ENCODE results near the gene LPIN1. TPM values are rescaled to one million over a fixed set of nuclear protein-coding genes. Genes with fewer than 3 reads are reported as not detected.
"Not testable (repeated sequence)": the region's sequence is repeated elsewhere in the genome, so short reads cannot be mapped to it uniquely, and the experiment has no call there.

Gene LPIN1
- total and polyA plus RNA-seq, 5 donors: 15.3 to 42.9 (median 36.1) TPM

- H3K4me3 ChIP-seq (ENCODE audit: low read length): no peak overlapping the region
- 82% methylated on average over 10 of the region's 10 CpGs for WGBS
- no peaks in the 10 kb centered on the region for H3K27me3 ChIP-seq (ENCODE audit: control insufficient read depth, insufficient read depth)
- intact Hi-C loops (cut with DNase I): loop anchor here in 2 of 4 donors (10.0 kb wide), 2 partner anchors 327 to 877 kb away; partner anchors contain the start of gene TRIB2 (in 1 of the 2)
- ATAC-seq: no peak
- no peaks in the 10 kb centered on the region for H3K4me1 ChIP-seq (ENCODE audit: control insufficient read depth, insufficient read depth, low read length)
- no peaks in the 10 kb centered on the region for H3K9me3 ChIP-seq (ENCODE audit: control insufficient read depth, low read length)
- no peak overlapping the region for H3K27ac ChIP-seq (ENCODE audit: low read length)
- DNase-seq: no peak
These were observed 91.7 kb downstream of the LPIN1 start for GRCh38 chr2:11837875-11838734.

DNA sequence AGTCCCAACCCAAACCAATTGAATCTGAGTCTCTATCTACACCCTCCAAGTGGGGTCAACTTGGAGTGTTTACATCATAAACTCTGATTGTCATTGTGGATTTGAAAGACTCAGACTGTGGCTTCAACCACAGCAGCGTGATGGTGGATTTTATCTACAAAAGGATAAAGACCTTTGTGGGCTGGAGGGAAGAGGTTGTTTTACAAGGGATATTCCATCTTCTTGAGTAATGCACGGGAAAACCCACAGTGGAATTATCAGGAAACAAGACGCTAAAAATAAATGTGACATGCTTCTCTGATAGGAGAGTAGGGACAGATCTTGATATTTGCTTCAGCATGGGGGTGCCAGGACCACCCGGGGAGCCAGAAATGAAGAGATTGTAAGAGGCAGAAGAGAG lies 93.5 kb downstream of the LPIN1 start:
- no peak for ATAC-seq
- H3K4me1 ChIP-seq (ENCODE audit: control insufficient read depth, insufficient read depth, low read length): no peaks in the 10 kb centered on the region
- no peak for DNase-seq
- intact Hi-C loops (cut with DNase I): loop anchor here in 2 of 4 donors (10.0 kb wide), 2 partner anchors 325 to 875 kb away; partner anchors contain the start of gene TRIB2 (in 1 of the 2)
- H3K9me3 ChIP-seq (ENCODE audit: control insufficient read depth, low read length): no peaks in the 10 kb centered on the region
- H3K27me3 ChIP-seq (ENCODE audit: control insufficient read depth, insufficient read depth): no peaks in the 10 kb centered on the region
- no peak overlapping the region for H3K4me3 ChIP-seq (ENCODE audit: low read length)
- no peak overlapping the region for H3K27ac ChIP-seq (ENCODE audit: low read length)
- WGBS: 23% methylated on average over 4 of the region's 4 CpGs

GRCh38 chr2:11842336-11842735 lies 95.9 kb downstream of the LPIN1 start:
- no peak for ATAC-seq
- intact Hi-C loops (cut with DNase I): no loop called here
- no peak for DNase-seq
- H3K4me3 ChIP-seq (ENCODE audit: low read length): no peak overlapping the region
- H3K9me3 ChIP-seq (ENCODE audit: control insufficient read depth, low read length): no peaks in the 10 kb centered on the region
- H3K27ac ChIP-seq (ENCODE audit: low read length): no peak overlapping the region
- 33% methylated on average over 2 of the region's 2 CpGs for WGBS
- H3K4me1 ChIP-seq (ENCODE audit: control insufficient read depth, insufficient read depth, low read length): no peaks in the 10 kb centered on the region
- H3K27me3 ChIP-seq (ENCODE audit: control insufficient read depth, insufficient read depth): no peaks in the 10 kb centered on the region

DNA sequence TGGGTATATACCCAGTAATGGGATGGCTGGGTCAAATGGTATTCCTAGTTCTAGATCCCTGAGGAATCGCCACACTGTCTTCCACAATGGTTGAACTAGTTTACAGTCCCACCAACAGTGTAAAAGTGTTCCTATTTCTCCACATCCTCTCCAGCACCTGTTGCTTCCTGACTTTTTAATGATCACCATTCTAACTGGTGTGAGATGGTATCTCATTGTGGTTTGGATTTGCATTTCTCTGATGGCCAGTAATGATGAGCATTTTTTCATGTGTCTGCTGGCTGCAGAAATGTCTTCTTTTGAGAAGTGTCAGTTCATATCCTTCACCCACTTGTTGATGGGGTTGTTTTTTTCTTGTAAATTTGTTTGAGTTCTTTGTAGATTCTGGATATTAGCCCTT lies 98.4 kb downstream of the LPIN1 start:
- H3K4me3 ChIP-seq (ENCODE audit: low read length); H3K9me3 ChIP-seq (ENCODE audit: control insufficient read depth, low read length); H3K27ac ChIP-seq (ENCODE audit: low read length); H3K4me1 ChIP-seq (ENCODE audit: control insufficient read depth, insufficient read depth, low read length); H3K27me3 ChIP-seq (ENCODE audit: control insufficient read depth, insufficient read depth); intact Hi-C loops (cut with DNase I); DNase-seq; ATAC-seq: not testable (repeated sequence)
- 89% methylated on average over 1 of the region's 1 CpG for WGBS

DNA sequence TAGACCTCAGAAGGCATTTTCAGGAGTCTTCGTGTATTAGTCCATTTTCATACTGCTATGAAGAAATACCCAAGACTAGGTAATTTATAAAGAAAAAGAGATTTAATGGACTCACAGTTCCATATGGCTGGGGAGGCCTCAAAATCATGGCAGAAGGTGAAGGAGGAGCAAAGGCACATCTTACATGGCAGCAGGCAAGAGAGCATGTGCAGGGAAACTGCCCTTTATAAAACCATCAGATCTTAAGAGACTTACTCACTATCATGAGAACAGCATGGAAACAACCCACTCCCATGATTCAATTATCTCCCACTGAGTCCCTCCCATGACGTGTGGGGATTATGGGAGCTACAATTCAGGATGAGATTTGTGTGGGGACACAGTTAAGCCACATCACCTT lies 101.5 kb downstream of the LPIN1 start:
- H3K27me3 ChIP-seq (ENCODE audit: control insufficient read depth, insufficient read depth); DNase-seq; H3K9me3 ChIP-seq (ENCODE audit: control insufficient read depth, low read length); H3K27ac ChIP-seq (ENCODE audit: low read length); H3K4me3 ChIP-seq (ENCODE audit: low read length); H3K4me1 ChIP-seq (ENCODE audit: control insufficient read depth, insufficient read depth, low read length); intact Hi-C loops (cut with DNase I); ATAC-seq: not testable (repeated sequence)
- WGBS: 89% methylated on average over 2 of the region's 2 CpGs

- ATAC-seq: no peak
- intact Hi-C loops (cut with DNase I): no loop called here
- no peak for DNase-seq
- H3K4me3 ChIP-seq (ENCODE audit: low read length): no peak overlapping the region
- WGBS: 78% methylated on average over 17 of the region's 17 CpGs
- H3K9me3 ChIP-seq (ENCODE audit: control insufficient read depth, low read length): no peaks in the 10 kb centered on the region
- no peak overlapping the region for H3K27ac ChIP-seq (ENCODE audit: low read length)
- H3K4me1 ChIP-seq (ENCODE audit: control insufficient read depth, insufficient read depth, low read length): no peaks in the 10 kb centered on the region
- no peaks in the 10 kb centered on the region for H3K27me3 ChIP-seq (ENCODE audit: control insufficient read depth, insufficient read depth)
These were observed 103.7 kb downstream of the LPIN1 start for GRCh38 chr2:11850082-11850481.

- Histone ChIP-seq H3K4me3 (ENCODE audit: low read length) (no peak overlapping the region), H3K9me3 (ENCODE audit: control insufficient read depth, low read length) (no peaks in the 10 kb centered on the region), H3K27ac (ENCODE audit: low read length) (no peak overlapping the region), H3K4me1 (ENCODE audit: control insufficient read depth, insufficient read depth, low read length) (no peaks in the 10 kb centered on the region), H3K27me3 (ENCODE audit: control insufficient read depth, insufficient read depth) (no peaks in the 10 kb centered on the region)
- ATAC-seq (peak; percentile 39 to 41), DNase-seq (no peak)
- intact Hi-C loops (cut with DNase I): no loop called here
- 76% methylated on average over 8 of the region's 8 CpGs for WGBS
These were observed 106.2 kb downstream of the LPIN1 start for GRCh38 chr2:11852526-11853196.

GRCh38 chr2:11853197-11853588 lies 106.8 kb downstream of the LPIN1 start:
- Histone ChIP-seq H3K27ac (ENCODE audit: low read length) (no peak overlapping the region), H3K4me3 (ENCODE audit: low read length) (no peak overlapping the region), H3K27me3 (ENCODE audit: control insufficient read depth, insufficient read depth) (no peaks in the 10 kb centered on the region), H3K9me3 (ENCODE audit: control insufficient read depth, low read length) (no peaks in the 10 kb centered on the region), H3K4me1 (ENCODE audit: control insufficient read depth, insufficient read depth, low read length) (no peaks in the 10 kb centered on the region)
- WGBS: 89% methylated on average over 5 of the region's 5 CpGs
- ATAC-seq (no peak), DNase-seq (no peak)
- intact Hi-C loops (cut with DNase I): no loop called here

- 65% methylated on average over 10 of the region's 10 CpGs for WGBS
- H3K27ac ChIP-seq (ENCODE audit: low read length): no peak overlapping the region
- DNase-seq: no peak
These were observed 108.8 kb downstream of the LPIN1 start for GRCh38 chr2:11855064-11855760.

DNA sequence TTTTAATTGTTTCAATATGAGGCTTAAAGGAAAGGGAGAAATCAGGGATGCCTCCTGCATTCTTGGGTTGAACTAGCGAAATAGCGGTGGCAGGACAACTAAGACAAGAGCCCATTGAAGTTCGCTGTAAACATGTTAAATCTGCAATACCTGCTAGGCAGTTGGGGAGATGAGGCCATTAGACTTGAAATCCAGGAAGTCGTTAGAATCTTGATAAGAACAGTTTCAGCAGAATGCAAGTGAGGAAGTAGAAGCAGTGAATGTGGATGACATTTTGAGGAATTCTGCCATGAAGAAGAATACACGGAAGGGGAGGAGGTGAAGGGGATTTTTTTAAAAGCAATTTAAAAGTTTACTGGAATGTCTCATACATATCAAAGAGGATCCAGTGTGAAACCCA lies 109.7 kb downstream of the LPIN1 start:
- intact Hi-C loops (cut with DNase I): no loop called here
- WGBS: 59% methylated on average over 5 of the region's 5 CpGs
- no peak for DNase-seq
- no peaks in the 10 kb centered on the region for H3K4me1 ChIP-seq (ENCODE audit: control insufficient read depth, insufficient read depth, low read length)
- H3K4me3 ChIP-seq (ENCODE audit: low read length): no peak overlapping the region
- no peaks in the 10 kb centered on the region for H3K9me3 ChIP-seq (ENCODE audit: control insufficient read depth, low read length)
- no peak for ATAC-seq
- H3K27me3 ChIP-seq (ENCODE audit: control insufficient read depth, insufficient read depth): no peaks in the 10 kb centered on the region
- H3K27ac ChIP-seq (ENCODE audit: low read length): no peak overlapping the region

More at GRCh38 chr2:11855064-11855760, 108.8 kb downstream of the LPIN1 start:
- Histone ChIP-seq H3K4me1 (ENCODE audit: control insufficient read depth, insufficient read depth, low read length) (no peaks in the 10 kb centered on the region), H3K9me3 (ENCODE audit: control insufficient read depth, low read length) (no peaks in the 10 kb centered on the region), H3K4me3 (ENCODE audit: low read length) (no peak overlapping the region), H3K27me3 (ENCODE audit: control insufficient read depth, insufficient read depth) (no peaks in the 10 kb centered on the region)
- ATAC-seq: no peak
- intact Hi-C loops (cut with DNase I): no loop called here

GRCh38 chr2:11858883-11859282 lies 112.5 kb downstream of the LPIN1 start:
- WGBS: 87% methylated on average over 2 of the region's 2 CpGs

More at GRCh38 chr2:11858883-11859282, 112.5 kb downstream of the LPIN1 start:
- no peaks in the 10 kb centered on the region for H3K27me3 ChIP-seq (ENCODE audit: control insufficient read depth, insufficient read depth)
- H3K9me3 ChIP-seq (ENCODE audit: control insufficient read depth, low read length): no peaks in the 10 kb centered on the region
- no peak overlapping the region for H3K27ac ChIP-seq (ENCODE audit: low read length)
- peaks cover 3% of the 10 kb centered on the region for H3K4me1 ChIP-seq (ENCODE audit: control insufficient read depth, insufficient read depth, low read length)
- H3K4me3 ChIP-seq (ENCODE audit: low read length): no peak overlapping the region
- ATAC-seq: no peak
- DNase-seq: no peak
- intact Hi-C loops (cut with DNase I): no loop called here
